CD4-positive, alpha-beta T cell treated with Interleukin-6 at 100 ng/mL for 8 hours (primary cell): Measurements from ENCODE around the gene NSUN2.

ENCODE experiments used
- DNase-seq: peaks from one replicate; pipeline ENCODE4 v3.0.0-alpha.2; 2020; ENCODE audit warnings: mixed read lengths, low spot score

The NSUN2 gene

DNA sequence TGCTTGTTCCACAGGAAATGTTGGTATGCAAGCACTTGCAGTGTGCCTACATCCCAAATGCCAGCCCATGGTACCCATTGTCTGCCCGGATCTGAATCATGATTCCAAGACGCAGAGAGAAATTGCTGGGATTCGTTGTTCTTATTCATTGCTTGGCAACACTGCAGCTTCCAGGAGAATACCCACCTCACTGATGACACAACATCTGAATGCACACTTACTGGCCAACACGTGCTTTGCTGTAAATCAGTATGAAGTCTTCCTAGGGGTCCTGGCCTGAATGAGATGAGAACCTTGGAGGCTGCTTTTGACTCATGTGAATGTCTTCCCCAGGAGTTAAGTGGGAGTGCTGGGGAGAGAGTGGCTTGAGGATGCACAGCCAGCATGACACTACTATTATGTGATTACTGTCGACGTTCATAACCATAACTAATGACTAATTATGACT, 12.0 kb upstream of the NSUN2 start:
- no peak for DNase-seq

DNA sequence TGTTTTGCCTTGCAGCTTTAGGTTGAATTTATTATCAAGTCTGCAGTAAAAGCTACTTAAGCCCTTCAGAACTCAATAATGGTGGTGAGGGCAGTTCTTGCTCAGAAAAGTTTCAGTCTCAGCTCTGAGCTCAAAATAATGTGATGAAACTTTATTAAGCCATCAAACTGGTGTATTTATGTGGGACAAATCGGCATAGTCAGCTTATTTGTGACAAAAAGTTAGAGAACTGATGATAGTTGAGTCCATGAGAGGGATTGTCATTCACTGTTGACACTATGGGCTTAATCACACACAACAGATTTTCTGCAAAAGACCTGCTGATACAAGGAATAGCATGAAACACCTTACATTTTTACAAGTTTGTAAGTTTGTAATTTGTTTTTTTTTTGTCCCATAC, 9.8 kb upstream of the NSUN2 start:
- no peak for DNase-seq

- DNase-seq, result no peak
Observed at GRCh38 chr5:6638236-6638635, 5.4 kb upstream of the NSUN2 start.

GRCh38 chr5:6637590-6637989, 4.7 kb upstream of the NSUN2 start:
- DNase-seq, result no peak

DNA sequence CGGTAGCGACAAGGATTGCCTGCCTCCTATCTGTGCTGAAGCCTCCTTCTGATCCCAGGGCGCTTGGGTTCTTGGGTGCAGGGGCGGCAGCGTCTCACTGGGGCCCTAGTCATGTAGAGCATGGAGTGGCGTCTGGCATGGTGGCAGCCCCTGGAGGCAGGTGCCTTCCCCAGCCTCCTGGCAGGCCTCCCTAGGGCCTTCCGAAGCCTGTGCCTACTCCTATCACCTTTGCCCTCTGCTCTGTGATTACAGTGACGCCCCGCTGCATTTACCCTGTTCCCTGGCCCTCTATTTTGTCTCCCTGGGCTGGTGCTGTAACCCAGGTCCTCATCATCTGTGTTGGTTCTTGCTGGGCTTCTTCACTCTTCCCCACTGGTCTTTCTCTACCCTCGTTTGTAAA, 4.2 kb upstream of the NSUN2 start:
- no peak for DNase-seq

- no peak for DNase-seq
Observed at GRCh38 chr5:6636293-6636692, 3.4 kb upstream of the NSUN2 start.

DNA sequence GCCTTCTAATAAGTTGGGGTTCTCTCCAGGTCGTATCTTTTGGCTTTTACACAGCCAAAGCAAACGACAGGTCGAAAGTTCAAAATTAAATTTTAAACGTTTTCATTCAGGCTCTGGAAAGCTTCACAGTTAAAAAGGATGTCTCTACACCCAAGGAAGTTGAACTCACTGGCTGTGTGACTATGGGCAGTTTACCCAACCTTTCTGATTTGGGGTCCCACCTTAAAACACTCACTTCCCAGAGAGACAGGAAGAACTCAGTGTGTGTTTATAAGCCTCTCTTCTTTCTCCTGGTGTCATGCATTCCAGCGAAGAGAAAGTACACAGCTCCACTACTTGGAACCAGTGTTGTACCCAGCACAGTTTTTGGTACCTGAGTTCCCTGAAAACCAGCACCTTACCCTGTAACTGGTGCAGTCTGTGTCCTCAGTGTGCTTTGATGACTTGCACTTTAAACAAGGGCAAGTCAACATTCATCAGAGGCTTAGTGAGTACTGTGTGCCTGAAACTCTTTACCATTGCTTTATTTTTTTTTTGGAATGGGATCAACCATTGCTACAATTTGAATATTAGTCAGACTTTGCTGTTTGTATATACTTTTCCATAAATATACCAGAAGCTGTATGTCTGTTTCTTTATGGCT, 2.1 kb upstream of the NSUN2 start:
- no peak for DNase-seq

DNA sequence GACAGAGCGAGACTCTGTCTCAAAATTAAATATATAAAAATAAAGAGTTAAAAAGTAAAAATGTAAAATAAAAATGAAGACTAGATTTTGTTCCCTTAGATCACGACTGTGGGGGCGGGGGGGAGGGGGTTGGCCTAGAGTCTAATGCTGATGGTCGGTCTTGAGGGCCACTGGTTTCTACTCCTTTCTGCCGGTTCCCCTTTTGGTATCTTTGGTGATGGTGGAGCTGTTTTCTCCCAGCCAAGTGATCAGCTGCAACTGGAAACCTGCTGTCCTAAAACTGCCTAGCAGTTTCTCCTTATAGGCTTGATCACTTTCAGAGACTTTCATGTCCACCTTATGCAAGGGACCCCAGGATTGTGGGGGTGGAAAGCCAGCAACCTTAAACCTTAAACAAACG, 1.5 kb upstream of the NSUN2 start:
- DNase-seq, result no peak

DNA sequence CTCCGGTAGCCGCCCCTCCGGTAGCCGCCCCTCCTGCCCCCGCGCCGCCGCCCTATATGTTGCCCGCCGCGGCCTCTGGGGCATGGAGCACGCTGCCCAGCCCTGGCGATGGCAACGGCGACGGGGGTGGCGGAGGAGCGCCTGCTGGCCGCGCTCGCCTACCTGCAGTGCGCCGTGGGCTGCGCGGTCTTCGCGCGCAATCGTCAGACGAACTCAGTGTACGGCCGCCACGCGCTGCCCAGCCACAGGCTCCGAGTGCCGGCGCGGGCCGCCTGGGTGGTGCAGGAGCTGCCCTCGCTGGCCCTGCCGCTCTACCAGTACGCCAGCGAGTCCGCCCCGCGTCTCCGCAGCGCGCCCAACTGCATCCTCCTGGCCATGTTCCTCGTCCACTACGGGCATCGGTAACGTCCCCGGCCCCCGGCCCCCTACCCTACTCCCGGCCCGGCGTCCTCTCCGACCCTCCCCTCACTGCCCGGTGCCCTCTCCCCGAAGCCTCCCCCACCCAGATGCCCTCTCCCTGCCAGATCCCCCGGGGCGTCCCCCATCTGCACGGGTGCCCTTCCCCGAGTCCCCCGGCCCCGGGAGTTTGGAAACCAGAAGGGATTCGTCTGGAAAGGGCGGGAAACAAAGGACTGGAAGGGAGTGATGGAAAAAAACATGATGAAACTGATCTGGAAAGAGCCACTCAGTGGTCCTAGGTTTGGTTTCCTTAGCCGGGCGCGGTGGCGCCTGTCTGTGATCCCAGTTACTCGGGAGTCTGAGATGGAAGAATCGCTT, 813 bp upstream of the NSUN2 start:
- DNase-seq, result peak; percentile 7

GRCh38 chr5:6632324-6632887, 438 bp downstream of the NSUN2 start:
- DNase-seq, result no peak

DNA sequence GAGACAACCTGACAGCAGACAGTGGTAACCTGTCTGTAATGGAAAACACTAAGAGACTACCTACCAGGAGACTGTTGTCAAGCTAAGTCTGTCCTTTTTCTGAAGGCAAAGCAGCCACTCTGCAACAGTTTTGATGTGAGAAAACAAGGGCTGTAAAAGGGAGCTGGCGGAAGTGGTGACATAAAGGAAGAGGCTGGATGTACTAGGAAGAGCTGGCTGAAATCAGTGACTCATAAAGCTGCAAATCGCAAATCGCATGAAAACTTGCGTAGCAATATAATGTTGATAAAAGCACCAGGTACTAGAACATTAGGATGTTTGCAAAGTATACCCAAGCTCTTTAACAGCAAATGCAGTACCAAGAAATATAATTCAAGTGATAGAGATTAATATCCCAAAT, 1.4 kb downstream of the NSUN2 start:
- DNase-seq, result no peak

GRCh38 chr5:6626508-6626907, 6.3 kb downstream of the NSUN2 start:
- DNase-seq, result no peak

GRCh38 chr5:6623941-6624340, 8.9 kb downstream of the NSUN2 start:
- no peak for DNase-seq

- DNase-seq, result no peak
Observed at GRCh38 chr5:6623228-6623627, 9.6 kb downstream of the NSUN2 start.

- no peak for DNase-seq
Observed at GRCh38 chr5:6616632-6617031, 16.2 kb downstream of the NSUN2 start.

DNA sequence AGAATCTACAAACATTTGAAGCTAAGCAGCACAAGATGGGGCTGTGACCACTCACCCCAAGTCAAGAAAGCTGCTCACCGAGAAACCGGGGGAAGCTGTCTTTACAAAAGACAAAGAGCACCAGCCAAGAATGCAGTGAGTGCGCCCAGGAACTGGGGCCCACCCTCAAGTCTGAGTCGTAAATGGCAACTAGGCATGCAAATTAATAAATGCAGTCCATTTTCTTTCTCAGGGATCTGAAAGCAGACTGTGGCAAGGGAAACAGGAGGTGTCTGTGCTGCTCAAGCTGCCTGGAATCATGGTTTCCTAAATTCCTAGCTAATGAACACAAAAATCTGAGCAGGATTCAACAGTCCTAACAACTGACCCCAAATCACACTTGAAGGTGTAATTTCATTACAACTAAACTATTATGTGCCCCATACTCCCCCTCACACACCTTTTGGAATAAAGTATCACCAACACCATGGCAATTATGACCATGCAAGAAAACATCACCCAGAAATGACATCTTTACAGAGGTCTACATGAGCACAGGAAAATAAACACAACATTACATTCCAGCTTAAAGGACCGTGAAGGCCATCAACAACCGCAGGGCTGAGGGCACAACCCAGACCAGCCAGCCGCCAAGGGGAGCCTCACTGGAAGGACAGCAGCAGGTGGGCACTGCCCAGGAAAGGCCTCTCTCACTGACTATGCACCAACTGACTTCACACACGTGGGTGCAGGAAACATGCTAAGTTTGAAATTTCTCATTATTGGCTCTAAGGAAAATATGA, 17.6 kb downstream of the NSUN2 start:
- no peak for DNase-seq

GRCh38 chr5:6611334-6612256, 21.2 kb downstream of the NSUN2 start:
- DNase-seq, result no peak

DNA sequence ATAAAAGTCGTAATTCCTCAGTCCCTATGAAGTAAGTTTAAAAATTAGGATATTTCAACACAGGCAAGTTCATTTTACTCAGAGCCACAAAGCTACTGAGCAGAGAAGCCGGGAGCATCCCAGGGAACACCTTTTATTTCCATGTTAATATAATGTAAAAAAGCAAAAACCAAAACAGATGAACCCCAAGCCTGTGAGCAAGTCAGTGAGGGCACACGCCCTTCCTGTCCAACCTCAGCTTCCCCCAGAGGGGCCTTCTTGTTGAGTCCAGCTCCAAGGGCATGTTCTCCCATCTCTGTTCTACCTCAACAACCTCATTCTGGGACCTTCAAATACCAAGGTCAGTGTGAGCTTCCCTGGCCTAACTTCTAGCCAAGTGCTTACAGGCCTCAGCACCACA, 24.8 kb downstream of the NSUN2 start:
- DNase-seq, result no peak

GRCh38 chr5:6607559-6607936, 25.3 kb downstream of the NSUN2 start:
- no peak for DNase-seq

- no peak for DNase-seq
Observed at GRCh38 chr5:6606884-6607558, 25.8 kb downstream of the NSUN2 start.

DNA sequence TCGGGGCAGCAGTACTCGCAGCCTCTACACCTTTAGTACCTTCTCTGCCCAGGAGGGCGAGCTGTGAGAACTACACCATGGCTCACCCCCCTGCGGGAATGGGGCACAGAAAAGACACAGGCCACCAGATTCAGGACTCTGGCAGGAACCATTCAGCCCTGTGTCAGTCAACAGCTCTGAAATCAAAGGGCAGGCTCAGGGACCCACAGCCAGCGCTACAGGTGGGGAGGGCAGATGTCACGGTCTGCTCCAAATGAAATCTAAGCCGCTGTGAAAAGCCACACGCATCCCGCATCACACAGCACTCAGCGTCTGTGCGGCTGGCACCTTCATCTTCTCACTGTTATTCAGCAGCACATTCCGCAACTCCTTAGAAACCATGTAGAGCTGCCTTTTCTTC, 27.9 kb downstream of the NSUN2 start:
- no peak for DNase-seq
